GM12872 (cell line): Measurements from ENCODE around the gene CPXM1.

ENCODE experiments used
- TF ChIP-seq, protein P1 (sequence below): IDR thresholded peaks from 3 replicates; pipeline ENCODE4 v1.5.1; 2011; ENCODE audit warnings: low read depth, mild to moderate bottlenecking, low read length, moderate library complexity; ENCODE audit not compliant: insufficient read depth

CPXM1 gene

DNA sequence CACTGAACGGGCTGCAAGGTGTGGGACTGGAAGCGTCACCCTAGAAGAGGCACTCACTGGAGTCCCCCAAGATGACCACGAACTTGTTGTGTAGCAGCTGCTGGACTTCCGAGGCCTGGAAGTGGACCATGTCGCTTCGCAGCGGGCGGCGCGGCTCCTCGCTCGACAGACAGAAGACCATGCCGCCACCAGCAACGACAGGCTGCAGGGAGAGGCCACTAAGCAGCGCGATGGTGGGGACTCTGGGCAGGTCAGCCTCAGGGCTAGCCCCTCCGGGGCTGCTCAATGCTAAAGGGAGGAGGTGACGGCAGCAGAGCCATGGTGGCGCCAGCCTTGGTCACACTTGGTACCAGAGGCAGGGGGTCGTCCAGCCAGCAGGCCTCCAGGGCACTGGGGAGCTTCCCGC lies 39.3 kb upstream of the CPXM1 start:
- TF ChIP-seq, protein P1, sequence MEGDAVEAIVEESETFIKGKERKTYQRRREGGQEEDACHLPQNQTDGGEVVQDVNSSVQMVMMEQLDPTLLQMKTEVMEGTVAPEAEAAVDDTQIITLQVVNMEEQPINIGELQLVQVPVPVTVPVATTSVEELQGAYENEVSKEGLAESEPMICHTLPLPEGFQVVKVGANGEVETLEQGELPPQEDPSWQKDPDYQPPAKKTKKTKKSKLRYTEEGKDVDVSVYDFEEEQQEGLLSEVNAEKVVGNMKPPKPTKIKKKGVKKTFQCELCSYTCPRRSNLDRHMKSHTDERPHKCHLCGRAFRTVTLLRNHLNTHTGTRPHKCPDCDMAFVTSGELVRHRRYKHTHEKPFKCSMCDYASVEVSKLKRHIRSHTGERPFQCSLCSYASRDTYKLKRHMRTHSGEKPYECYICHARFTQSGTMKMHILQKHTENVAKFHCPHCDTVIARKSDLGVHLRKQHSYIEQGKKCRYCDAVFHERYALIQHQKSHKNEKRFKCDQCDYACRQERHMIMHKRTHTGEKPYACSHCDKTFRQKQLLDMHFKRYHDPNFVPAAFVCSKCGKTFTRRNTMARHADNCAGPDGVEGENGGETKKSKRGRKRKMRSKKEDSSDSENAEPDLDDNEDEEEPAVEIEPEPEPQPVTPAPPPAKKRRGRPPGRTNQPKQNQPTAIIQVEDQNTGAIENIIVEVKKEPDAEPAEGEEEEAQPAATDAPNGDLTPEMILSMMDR = no peak

- TF ChIP-seq, protein P1 = no peak
These were observed 38.6 kb upstream of the CPXM1 start for GRCh38 chr20:2838847-2839671.

GRCh38 chr20:2838170-2838797 lies 37.9 kb upstream of the CPXM1 start:
- TF ChIP-seq, protein P1 = no peak

GRCh38 chr20:2837221-2837960 lies 37.0 kb upstream of the CPXM1 start:
- TF ChIP-seq, protein P1 = no peak

DNA sequence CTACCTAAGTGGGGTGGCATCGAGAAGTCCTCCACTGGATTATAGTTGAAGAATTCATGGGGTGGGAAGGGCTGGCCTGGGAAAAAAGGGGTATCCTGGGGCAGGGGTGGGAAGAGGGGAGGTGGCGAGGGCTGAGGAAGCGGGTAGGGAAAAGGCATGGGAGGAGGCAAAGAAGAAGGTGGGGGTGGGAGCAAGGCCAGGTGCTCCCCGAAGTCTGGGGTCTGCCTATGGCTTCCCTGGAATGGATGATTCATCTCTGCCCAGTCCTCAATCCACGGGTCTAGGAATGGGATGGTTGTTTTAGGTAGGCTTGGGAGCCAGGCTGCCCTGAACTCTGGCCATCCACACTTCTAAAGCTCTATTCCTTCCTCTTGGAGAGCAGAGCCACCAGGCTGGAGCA lies 35.6 kb upstream of the CPXM1 start:
- TF ChIP-seq, protein P1 = no peak

DNA sequence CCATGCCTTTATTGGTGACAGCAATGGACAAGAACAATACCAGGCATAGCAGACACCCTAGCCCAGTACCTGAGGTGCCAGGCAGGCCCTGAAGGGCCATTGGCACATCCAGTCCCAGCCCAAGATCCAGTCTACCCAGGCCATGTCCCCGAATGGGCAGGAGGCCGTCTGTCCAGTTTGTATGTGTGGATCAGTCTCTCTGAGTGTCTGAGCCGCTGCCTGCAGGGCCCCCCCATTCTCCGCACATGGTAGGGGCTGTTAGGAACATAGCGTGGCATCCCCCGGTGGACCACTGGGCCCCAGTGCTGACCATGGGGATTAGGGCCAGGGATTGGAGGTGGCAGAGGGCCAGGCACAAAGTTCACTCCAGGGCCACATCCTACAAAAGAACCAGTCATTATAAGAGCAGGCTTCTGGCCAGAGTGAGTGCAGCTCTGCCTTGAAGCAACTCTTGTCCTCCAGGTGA lies 34.9 kb upstream of the CPXM1 start:
- TF ChIP-seq, protein P1 = no peak
